ENCODE results near the gene OR1Q1.

- no peak for TF ChIP-seq EZH2 (IDR thresholded peaks at IDR 0.05; ENCODE audit: insufficient read depth, poor library complexity, severe bottlenecking)
- no peak for TF ChIP-seq EZH2phosphoT487 (IDR thresholded peaks at IDR 0.05; ENCODE audit: insufficient read depth, low read depth)
These were observed 42.1 kb upstream of the OR1Q1 start for GRCh38 chr9:122572456-122572855.

Data from GM23248 (cell line).